GM19463 (cell line): ENCODE results near the gene CHST12.

ENCODE experiments used
- ATAC-seq: cut with Tn5 transposase; IDR thresholded peaks from one replicate; pipeline ENCODE4 v1.9.1; 2021; ENCODE audit warnings: mild to moderate bottlenecking, moderate library complexity; ENCODE audit not compliant: unreplicated experiment

CHST12 gene

GRCh38 chr7:2433713-2434550 lies 30.5 kb downstream of the CHST12 start:
- ATAC-seq: no peak

- no peak for ATAC-seq
Measured at GRCh38 chr7:2435146-2435545, 31.7 kb downstream of the CHST12 start.

- ATAC-seq: no peak
Measured at GRCh38 chr7:2436341-2437104, 33.1 kb downstream of the CHST12 start.

- ATAC-seq: no peak
Measured at GRCh38 chr7:2437136-2437535, 33.7 kb downstream of the CHST12 start.

- no peak for ATAC-seq
Measured at GRCh38 chr7:2437537-2438148, 34.2 kb downstream of the CHST12 start.

- no peak for ATAC-seq
Measured at GRCh38 chr7:2438186-2438585, 34.8 kb downstream of the CHST12 start.

GRCh38 chr7:2438775-2439174 lies 35.4 kb downstream of the CHST12 start:
- ATAC-seq: no peak

- no peak for ATAC-seq
Measured at GRCh38 chr7:2440608-2441245, 37.3 kb downstream of the CHST12 start.

- ATAC-seq: no peak
Measured at GRCh38 chr7:2441430-2442058, 38.1 kb downstream of the CHST12 start.

GRCh38 chr7:2443491-2443890 lies 40.1 kb downstream of the CHST12 start:
- ATAC-seq: no peak

GRCh38 chr7:2444476-2444875 lies 41.1 kb downstream of the CHST12 start:
- no peak for ATAC-seq

GRCh38 chr7:2445047-2445446 lies 41.6 kb downstream of the CHST12 start:
- no peak for ATAC-seq

- no peak for ATAC-seq
Measured at GRCh38 chr7:2445898-2446555, 42.6 kb downstream of the CHST12 start.

GRCh38 chr7:2446676-2447075 lies 43.3 kb downstream of the CHST12 start:
- ATAC-seq: no peak

GRCh38 chr7:2450198-2451107 lies 47.0 kb downstream of the CHST12 start:
- ATAC-seq: no peak

GRCh38 chr7:2451171-2452073 lies 48.0 kb downstream of the CHST12 start:
- peak; percentile 87 for ATAC-seq

- ATAC-seq: peak; percentile 41
Measured at GRCh38 chr7:2452074-2452507, 48.7 kb downstream of the CHST12 start.

GRCh38 chr7:2452643-2453270 lies 49.3 kb downstream of the CHST12 start:
- ATAC-seq: no peak
